PC-9 (cell line): ENCODE measurements around the gene DNAJC11.

ENCODE experiments used
- EZH2 ChIP-seq: fragments of 200-600 bp; sonication (generic); IDR thresholded peaks from 2 replicates; pipeline ENCODE4 v1.8.0; 2017; ENCODE audit warnings: antibody characterized with exemption, low read depth
- TF ChIP-seq, protein P1 (sequence below): fragments of 200-600 bp; sonication (generic); conservative IDR thresholded peaks from 2 replicates; pipeline ENCODE4 v1.6.1; 2017; ENCODE audit warnings: mixed run types, antibody characterized with exemption, mild to moderate bottlenecking, moderate library complexity

DNA sequence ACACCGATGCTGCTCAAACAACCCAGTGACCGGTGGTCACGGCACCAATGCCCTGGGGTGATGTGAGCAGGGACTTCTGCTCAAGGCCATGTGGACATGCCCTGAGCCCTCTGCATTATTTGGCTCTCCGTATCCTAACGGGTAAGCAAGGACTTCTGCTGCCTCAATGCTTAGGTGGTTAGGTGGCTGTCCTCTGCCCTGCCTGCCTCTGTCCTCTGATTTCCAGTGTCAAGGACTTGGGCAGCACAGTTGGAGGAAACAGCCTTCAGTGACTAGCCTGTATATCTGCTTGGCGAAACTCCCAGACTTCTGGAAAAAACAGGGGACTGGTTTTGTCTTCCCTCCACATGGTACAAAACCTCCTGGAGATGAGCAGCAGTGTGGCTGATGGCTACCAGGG, 34.5 kb downstream of the DNAJC11 start:
- no peak for TF ChIP-seq EZH2
- TF ChIP-seq, protein P1, sequence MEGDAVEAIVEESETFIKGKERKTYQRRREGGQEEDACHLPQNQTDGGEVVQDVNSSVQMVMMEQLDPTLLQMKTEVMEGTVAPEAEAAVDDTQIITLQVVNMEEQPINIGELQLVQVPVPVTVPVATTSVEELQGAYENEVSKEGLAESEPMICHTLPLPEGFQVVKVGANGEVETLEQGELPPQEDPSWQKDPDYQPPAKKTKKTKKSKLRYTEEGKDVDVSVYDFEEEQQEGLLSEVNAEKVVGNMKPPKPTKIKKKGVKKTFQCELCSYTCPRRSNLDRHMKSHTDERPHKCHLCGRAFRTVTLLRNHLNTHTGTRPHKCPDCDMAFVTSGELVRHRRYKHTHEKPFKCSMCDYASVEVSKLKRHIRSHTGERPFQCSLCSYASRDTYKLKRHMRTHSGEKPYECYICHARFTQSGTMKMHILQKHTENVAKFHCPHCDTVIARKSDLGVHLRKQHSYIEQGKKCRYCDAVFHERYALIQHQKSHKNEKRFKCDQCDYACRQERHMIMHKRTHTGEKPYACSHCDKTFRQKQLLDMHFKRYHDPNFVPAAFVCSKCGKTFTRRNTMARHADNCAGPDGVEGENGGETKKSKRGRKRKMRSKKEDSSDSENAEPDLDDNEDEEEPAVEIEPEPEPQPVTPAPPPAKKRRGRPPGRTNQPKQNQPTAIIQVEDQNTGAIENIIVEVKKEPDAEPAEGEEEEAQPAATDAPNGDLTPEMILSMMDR = no peak
